GM23338 (cell line): Measurements from ENCODE around the gene PSAPL1. TPM values are rescaled to one million over a fixed set of nuclear protein-coding genes. Genes with fewer than 3 reads are reported as not detected.

ENCODE experiments used
- CTCF ChIP-seq, 2 experiments: fragments of 200-600 bp in 1 of 2; sonication (generic) in 1 of 2; conservative IDR thresholded peaks; 2 replicates each; pipeline versions ENCODE4 v1.5.1 to v1.6.1; 2016 to 2017; ENCODE audit warnings: antibody characterized with exemption in 2 of 2, low read depth in 2 of 2, mild to moderate bottlenecking in 2 of 2, moderate library complexity in 1 of 2
- ETS1 ChIP-seq: IDR thresholded peaks from 2 replicates; pipeline ENCODE4 v1.6.1; 2016; ENCODE audit warnings: antibody characterized with exemption
- EZH2 ChIP-seq: fragments of 200-600 bp; sonication (generic); IDR thresholded peaks from one replicate; pipeline ENCODE4 v1.8.0; 2017; ENCODE audit warnings: antibody characterized with exemption, mild to moderate bottlenecking, low read depth; ENCODE audit not compliant: unreplicated experiment
- NANOG ChIP-seq: IDR thresholded peaks from 2 replicates; pipeline ENCODE4 v1.6.1; 2016; ENCODE audit warnings: antibody characterized with exemption, borderline replicate concordance
- POLR2AphosphoS5 ChIP-seq: IDR thresholded peaks from 2 replicates; pipeline ENCODE4 v1.6.1; 2016; ENCODE audit warnings: antibody characterized with exemption, low read depth
- STAT1 ChIP-seq: IDR thresholded peaks from one replicate; pipeline ENCODE4 v1.6.1; 2016; ENCODE audit warnings: antibody characterized with exemption; ENCODE audit not compliant: unreplicated experiment
- ZNF114 ChIP-seq: fragments of 250-450 bp; sonication (Bioruptor Pico); IDR thresholded peaks from 2 replicates; pipeline ENCODE4 v1.5.0; 2020; ENCODE audit warnings: mild to moderate bottlenecking, moderate library complexity
- ZNF331 ChIP-seq: fragments of 250-450 bp; sonication (Bioruptor Pico); IDR thresholded peaks from 2 replicates; pipeline ENCODE4 v1.5.0; 2020; ENCODE audit warnings: low read depth, mild to moderate bottlenecking, moderate library complexity
- ZNF462 ChIP-seq: fragments of 250-450 bp; sonication (Bioruptor Pico); IDR thresholded peaks from 2 replicates; pipeline ENCODE4 v1.5.0; 2020; ENCODE audit warnings: mild to moderate bottlenecking, moderate library complexity
- polyA plus RNA-seq: library from polyadenylated mRNA; unstranded; fragments of >200 nt; fragmentation: Nextera tagmentation; extraction: Ambion mirVana; gene quantifications from 2 replicates; pipeline ENCODE4 v1.2.1, GENCODE V29; 2016
- total RNA-seq: library from RNA; depleted of rRNA; stranded (reverse); fragments of >200 nt; shearing (Covaris generic); gene quantifications from 2 replicates; pipeline ENCODE4 v1.2.3, GENCODE V29; 2014

The PSAPL1 gene
- total and polyA plus RNA-seq, 2 experiments from 2014 or later: not detected

GRCh38 chr4:7460566-7460965 is 25.8 kb upstream of the PSAPL1 start (continued):
- TF ChIP-seq ZNF462 (CRISPR knock-in tag) (no peak), ZNF114 (no peak), ETS1 (no peak), CTCF (conservative IDR thresholded peaks at IDR 0.05; ENCODE audit: low read depth in 2 of 2) (no peak), POLR2AphosphoS5 (no peak), ZNF331 (CRISPR knock-in tag) (no peak), EZH2 (no peak), STAT1 (no peak), NANOG (no peak)
